IMR-90 (cell line): ENCODE data around the gene FAM120A. TPM values are rescaled to one million over a fixed set of nuclear protein-coding genes. Genes with fewer than 3 reads are reported as not detected.

ENCODE experiments used
- ATAC-seq: fragments of 200-7000 bp; cut with Tn5 transposase; 2 replicates; pipeline ENCODE4 v1.9.1; 2020; ENCODE audit warnings: low read depth, mild to moderate bottlenecking, moderate library complexity
- BruUV-seq: library from RNA; stranded (reverse); fragments of 400-500 nt; replicated peaks from 2 replicates; lab custom pipeline; 2021; lab: Mats Ljungman, UMichigan
- CTCF ChIA-PET: fragments of 300-600 bp; formaldehyde crosslinking; extraction: SDS; loops from one replicate; lab custom pipeline; 2021; ENCODE audit warnings: antibody characterized with exemption; lab: Yijun Ruan, JAX
- POLR2A ChIA-PET: fragments of 300-600 bp; sonication (Branson Sonifier 250); formaldehyde crosslinking; loops from one replicate; lab custom pipeline; 2022; ENCODE audit warnings: antibody characterized with exemption; ENCODE audit not compliant: unreplicated experiment; lab: Charles Lee
- DNase-seq: peaks from one replicate; pipeline ENCODE4 v3.0.0; 2013
- H2AFZ ChIP-seq: replicated peaks from 2 replicates; pipeline ENCODE3; 2013; ENCODE audit warnings: low read length, mild to moderate bottlenecking; ENCODE audit not compliant: poor library complexity
- H2AK5ac ChIP-seq: 2 replicates; pipeline ENCODE4 v1.6.1; 2013; ENCODE audit warnings: low read depth, low read length, inconsistent platforms
- H2AK9ac ChIP-seq: replicated peaks from 2 replicates; pipeline ENCODE3; 2013; ENCODE audit warnings: mild to moderate bottlenecking, low read depth, low read length, moderate library complexity; ENCODE audit not compliant: poor library complexity
- H2BK120ac ChIP-seq: 2 replicates; pipeline ENCODE4 v1.6.1; 2013; ENCODE audit warnings: low read depth, low read length, inconsistent platforms
- H2BK15ac ChIP-seq: 3 replicates; pipeline ENCODE4 v1.6.1; 2013; ENCODE audit warnings: low read depth, low read length, inconsistent platforms
- H2BK20ac ChIP-seq: 2 replicates; pipeline ENCODE4 v1.6.1; 2013; ENCODE audit warnings: low read depth, mild to moderate bottlenecking, inconsistent platforms, low read length, moderate library complexity
- H2BK5ac ChIP-seq: 2 replicates; pipeline ENCODE4 v1.6.1; 2013; ENCODE audit warnings: mild to moderate bottlenecking, low read depth, low read length, inconsistent platforms; ENCODE audit not compliant: poor library complexity, severe bottlenecking
- H3K14ac ChIP-seq: replicated peaks from 2 replicates; pipeline ENCODE4 v1.6.1; 2013; ENCODE audit warnings: low read depth, low read length, inconsistent platforms
- H3K18ac ChIP-seq: 2 replicates; pipeline ENCODE4 v1.6.1; 2013; ENCODE audit warnings: low read depth, low read length, control low read depth
- H3K23ac ChIP-seq: 2 replicates; pipeline ENCODE4 v1.6.1; 2013; ENCODE audit warnings: low read depth, low read length, inconsistent platforms
- H3K27ac ChIP-seq: 2 replicates; pipeline ENCODE4 v1.5.1; 2013; ENCODE audit warnings: mild to moderate bottlenecking, control low read depth, low read length; ENCODE audit not compliant: insufficient read depth
- H3K27me3 ChIP-seq: 2 replicates; pipeline ENCODE4 v1.6.1; 2013; ENCODE audit warnings: low read length; ENCODE audit not compliant: control insufficient read depth, insufficient read depth
- H3K36me3 ChIP-seq: 2 replicates; pipeline ENCODE4 v1.6.1; 2013; ENCODE audit warnings: low read length, mixed read lengths; ENCODE audit not compliant: control insufficient read depth, insufficient read depth
- H3K4ac ChIP-seq: 2 replicates; pipeline ENCODE4 v1.6.1; 2013; ENCODE audit warnings: low read depth, low read length, inconsistent platforms
- H3K4me1 ChIP-seq: 2 replicates; pipeline ENCODE4 v1.6.1; 2013; ENCODE audit warnings: low read length, mixed read lengths; ENCODE audit not compliant: control insufficient read depth, insufficient read depth
- H3K4me2 ChIP-seq: 2 replicates; pipeline ENCODE4 v1.6.1; 2013; ENCODE audit warnings: low read depth, mild to moderate bottlenecking, control low read depth, low read length, moderate library complexity
- H3K4me3 ChIP-seq: 2 replicates; pipeline ENCODE4 v1.5.1; 2013; ENCODE audit warnings: low read depth, mild to moderate bottlenecking, control low read depth, low read length, moderate library complexity; ENCODE audit not compliant: insufficient read depth
- H3K56ac ChIP-seq: 2 replicates; pipeline ENCODE4 v1.6.1; 2013; ENCODE audit warnings: low read length, inconsistent platforms; ENCODE audit not compliant: insufficient read depth; ENCODE audit errors: extremely low read depth
- H3K79me1 ChIP-seq, 2 experiments: 2 replicates each; pipeline ENCODE4 v1.6.1; 2013; ENCODE audit warnings: low read length in 2 of 2, inconsistent platforms in 1 of 2, low read depth in 1 of 2
- H3K9ac ChIP-seq: 2 replicates; pipeline ENCODE4 v1.6.1; 2013; ENCODE audit warnings: low read depth, low read length, control low read depth
- H3K9me1 ChIP-seq: 2 replicates; pipeline ENCODE4 v1.6.1; 2013; ENCODE audit warnings: low read length, inconsistent platforms; ENCODE audit not compliant: insufficient read depth
- H3K9me3 ChIP-seq: 2 replicates; pipeline ENCODE4 v1.6.1; 2013; ENCODE audit warnings: low read length; ENCODE audit not compliant: control insufficient read depth, insufficient read depth
- H4K20me1 ChIP-seq: 2 replicates; pipeline ENCODE4 v1.6.1; 2013; ENCODE audit warnings: low read length, inconsistent platforms; ENCODE audit not compliant: insufficient read depth
- H4K5ac ChIP-seq: 2 replicates; pipeline ENCODE4 v1.6.1; 2013; ENCODE audit warnings: mild to moderate bottlenecking, low read depth, low read length, control low read depth
- H4K8ac ChIP-seq, 2 experiments: 2 replicates each; pipeline ENCODE4 v1.6.1; 2013; ENCODE audit warnings: low read depth in 2 of 2, low read length in 2 of 2, control low read depth in 1 of 2, inconsistent platforms in 1 of 2
- H4K91ac ChIP-seq: 2 replicates; pipeline ENCODE4 v1.6.1; 2013; ENCODE audit warnings: low read depth, low read length, inconsistent platforms; ENCODE audit not compliant: insufficient read depth
- BHLHE40 ChIP-seq: fragments of 150-350 bp; IDR thresholded peaks from 2 replicates; pipeline ENCODE4 v1.6.1; 2016; ENCODE audit warnings: mild to moderate bottlenecking, low read depth, low read length
- FOS ChIP-seq: fragments of 150-350 bp; IDR thresholded peaks from 2 replicates; pipeline ENCODE4 v1.6.1; 2016; ENCODE audit warnings: low read depth, low read length
- MAFK ChIP-seq: IDR thresholded peaks from 2 replicates; pipeline ENCODE4 v1.6.1; 2012; ENCODE audit warnings: low read depth, low read length, improper control_type of control experiment
- NFE2L2 ChIP-seq: fragments of 150-350 bp; IDR thresholded peaks from 2 replicates; pipeline ENCODE4 v1.6.1; 2016; ENCODE audit warnings: low read depth, mild to moderate bottlenecking, low read length
- POLR2A ChIP-seq: IDR thresholded peaks from 2 replicates; pipeline ENCODE4 v1.6.1; 2012; ENCODE audit warnings: mild to moderate bottlenecking, low read depth, low read length
- RFX5 ChIP-seq: IDR thresholded peaks from 2 replicates; pipeline ENCODE4 v1.8.0; 2012; ENCODE audit warnings: low read depth, mild to moderate bottlenecking, low read length, moderate library complexity
- WGBS, 2 experiments: methylation state at CpG; one replicate each; pipeline versions ENCODE4 v1.1.5 to v1.1.7; 2013; ENCODE audit warnings: missing lambda C conversion rate in 2 of 2; ENCODE audit not compliant: insufficient read length in 1 of 2; ENCODE audit errors: extremely low coverage in 2 of 2; 5-methylcytosine and 5-hydroxymethylcytosine counted together
- dilution Hi-C: fragments of 300-500 bp; cut with HindIII; formaldehyde crosslinking; loops from one replicate; pipeline ENCODE4 v1.14.3; 2018; ENCODE audit warnings: low sequenced_read_pairs; ENCODE audit not compliant: unreplicated experiment
- in situ Hi-C: fragments of 300-500 bp; cut with MboI; formaldehyde crosslinking; loops from 3 replicates; pipeline ENCODE4 v1.14.3; 2019; ENCODE audit warnings: low sequenced_read_pairs, inconsistent platforms, mixed read lengths
- intact Hi-C: fragments of 100-400 bp; cut with micrococcal nuclease; formaldehyde crosslinking; loops from 2 replicates; pipeline ENCODE4 v1.10.0; 2022
- polyA plus RNA-seq, 3 experiments: library from polyadenylated mRNA; depleted of rRNA; stranded (reverse); fragments of >200 nt; gene quantifications; 2 replicates each; pipeline ENCODE4 v1.2.3, GENCODE V29; 2012; ENCODE audit warnings: low replicate concordance in 1 of 3
- total RNA-seq: library from RNA; depleted of rRNA; stranded (reverse); fragments of >200 nt; gene quantifications from 2 replicates; pipeline ENCODE4 v1.2.3, GENCODE V29; 2012
- TF ChIP-seq, protein P1 (sequence below): conservative IDR thresholded peaks from 2 replicates; pipeline ENCODE4 v1.5.1; 2012; ENCODE audit warnings: mild to moderate bottlenecking, low read depth, low read length, improper control_type of control experiment
- TF ChIP-seq, protein P2 (sequence below): fragments of 150-350 bp; IDR thresholded peaks from 2 replicates; pipeline ENCODE4 v1.6.1; 2017; ENCODE audit warnings: mild to moderate bottlenecking, antibody characterized with exemption, low read length, low read depth

FAM120A gene
- total and polyA plus RNA-seq, 2 of the 4 experiments (the other 2 are of a cell fraction) = 61.6 to 75.1 TPM

DNA sequence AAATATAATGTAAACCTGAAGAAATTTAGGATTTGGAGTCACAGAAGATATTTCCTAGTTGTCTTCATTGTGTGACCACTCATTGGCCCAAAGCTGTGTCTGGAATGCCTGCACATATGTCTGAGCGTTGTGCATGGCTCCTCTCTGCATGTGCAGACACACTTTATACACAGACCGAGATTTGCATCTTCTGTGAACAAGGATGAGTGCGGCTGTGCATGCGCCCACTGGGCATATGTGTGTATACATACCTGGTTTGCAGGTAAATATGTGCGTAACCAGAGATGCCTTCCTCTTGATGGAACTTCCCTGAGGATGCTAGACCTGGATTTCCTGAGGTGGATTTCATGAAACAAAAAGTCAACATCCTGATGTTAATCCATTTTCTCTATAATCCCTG lies 144.0 kb downstream of the FAM120A start:
- Histone ChIP-seq H2BK120ac (no peak overlapping the region), H2AFZ (no peak overlapping the region), H2BK20ac (no peak overlapping the region), H3K79me1 (peaks cover 37 to 91% of the 10 kb centered on the region in 2 experiments), H3K23ac (no peak overlapping the region), H3K14ac (no peak overlapping the region), H2AK5ac (no peak overlapping the region), H4K5ac (no peak overlapping the region), H3K18ac (no peak overlapping the region), H3K56ac (no peak overlapping the region), H4K20me1 (peaks cover 77% of the 10 kb centered on the region), H3K9me3 (no peaks in the 10 kb centered on the region), H2BK15ac (no peak overlapping the region), H3K4me3 (no peak overlapping the region), H2AK9ac (no peak overlapping the region), H4K8ac (no peak overlapping the region), H3K4me1 (no peaks in the 10 kb centered on the region), H4K91ac (no peak overlapping the region), H3K9ac (no peak overlapping the region), H3K27ac (no peak overlapping the region), H2BK5ac (no peak overlapping the region), H3K4ac (no peak overlapping the region), H3K36me3 (no peaks in the 10 kb centered on the region), H3K4me2 (no peak overlapping the region), H3K27me3 (no peaks in the 10 kb centered on the region), H3K9me1 (peaks cover 29% of the 10 kb centered on the region)
- TF ChIP-seq, protein P1, sequence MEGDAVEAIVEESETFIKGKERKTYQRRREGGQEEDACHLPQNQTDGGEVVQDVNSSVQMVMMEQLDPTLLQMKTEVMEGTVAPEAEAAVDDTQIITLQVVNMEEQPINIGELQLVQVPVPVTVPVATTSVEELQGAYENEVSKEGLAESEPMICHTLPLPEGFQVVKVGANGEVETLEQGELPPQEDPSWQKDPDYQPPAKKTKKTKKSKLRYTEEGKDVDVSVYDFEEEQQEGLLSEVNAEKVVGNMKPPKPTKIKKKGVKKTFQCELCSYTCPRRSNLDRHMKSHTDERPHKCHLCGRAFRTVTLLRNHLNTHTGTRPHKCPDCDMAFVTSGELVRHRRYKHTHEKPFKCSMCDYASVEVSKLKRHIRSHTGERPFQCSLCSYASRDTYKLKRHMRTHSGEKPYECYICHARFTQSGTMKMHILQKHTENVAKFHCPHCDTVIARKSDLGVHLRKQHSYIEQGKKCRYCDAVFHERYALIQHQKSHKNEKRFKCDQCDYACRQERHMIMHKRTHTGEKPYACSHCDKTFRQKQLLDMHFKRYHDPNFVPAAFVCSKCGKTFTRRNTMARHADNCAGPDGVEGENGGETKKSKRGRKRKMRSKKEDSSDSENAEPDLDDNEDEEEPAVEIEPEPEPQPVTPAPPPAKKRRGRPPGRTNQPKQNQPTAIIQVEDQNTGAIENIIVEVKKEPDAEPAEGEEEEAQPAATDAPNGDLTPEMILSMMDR = no peak
- TF ChIP-seq RFX5 (no peak), MAFK (no peak), FOS (no peak), NFE2L2 (no peak), POLR2A (no peak), BHLHE40 (no peak)
- TF ChIP-seq, protein P2, sequence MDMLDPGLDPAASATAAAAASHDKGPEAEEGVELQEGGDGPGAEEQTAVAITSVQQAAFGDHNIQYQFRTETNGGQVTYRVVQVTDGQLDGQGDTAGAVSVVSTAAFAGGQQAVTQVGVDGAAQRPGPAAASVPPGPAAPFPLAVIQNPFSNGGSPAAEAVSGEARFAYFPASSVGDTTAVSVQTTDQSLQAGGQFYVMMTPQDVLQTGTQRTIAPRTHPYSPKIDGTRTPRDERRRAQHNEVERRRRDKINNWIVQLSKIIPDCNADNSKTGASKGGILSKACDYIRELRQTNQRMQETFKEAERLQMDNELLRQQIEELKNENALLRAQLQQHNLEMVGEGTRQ = no peak
- WGBS, 2 experiments = 96% methylated on average over 4 of the region's 5 CpGs; no CpG with 5 or more reads in 1 of the 2 experiments
- POLR2A ChIA-PET = no interaction called here
- no TSS peak for BruUV-seq
- in situ Hi-C loops = no loop called here
- no peak for ATAC-seq
- dilution Hi-C loops = no loop called here
- CTCF ChIA-PET = no interaction called here
- intact Hi-C loops = no loop called here
- no peak for DNase-seq
